HG03280 (cell line): ENCODE measurements around the gene MYLK.
"Not testable (repeated sequence)": the region's sequence is repeated elsewhere in the genome, so short reads cannot be mapped to it uniquely, and the experiment has no call there.

Experiments used
- ATAC-seq: cut with Tn5 transposase; IDR thresholded peaks from one replicate; pipeline ENCODE4 v1.9.1; 2021; ENCODE audit warnings: mild to moderate bottlenecking, moderate library complexity; ENCODE audit not compliant: unreplicated experiment

MYLK gene

DNA sequence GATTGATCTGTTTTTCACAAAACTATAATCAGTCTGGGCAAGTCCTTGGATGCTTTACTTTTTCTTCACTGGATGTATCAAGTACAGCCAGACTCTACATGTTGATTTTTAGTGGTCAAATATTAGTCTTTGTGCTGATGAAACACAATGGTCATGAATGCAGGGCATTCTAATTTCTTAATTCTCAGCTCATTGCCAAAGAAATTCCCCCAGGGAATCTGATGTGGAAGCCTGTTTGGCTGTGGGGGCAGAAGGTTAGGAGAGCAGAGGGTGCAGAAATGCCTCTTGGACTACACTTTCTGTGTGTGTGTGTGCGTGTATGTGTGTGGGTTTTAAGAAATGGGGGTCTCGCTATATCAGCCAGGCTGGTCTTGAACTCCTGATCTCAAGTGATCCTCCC, 250.6 kb downstream of the MYLK start:
- no peak for ATAC-seq

DNA sequence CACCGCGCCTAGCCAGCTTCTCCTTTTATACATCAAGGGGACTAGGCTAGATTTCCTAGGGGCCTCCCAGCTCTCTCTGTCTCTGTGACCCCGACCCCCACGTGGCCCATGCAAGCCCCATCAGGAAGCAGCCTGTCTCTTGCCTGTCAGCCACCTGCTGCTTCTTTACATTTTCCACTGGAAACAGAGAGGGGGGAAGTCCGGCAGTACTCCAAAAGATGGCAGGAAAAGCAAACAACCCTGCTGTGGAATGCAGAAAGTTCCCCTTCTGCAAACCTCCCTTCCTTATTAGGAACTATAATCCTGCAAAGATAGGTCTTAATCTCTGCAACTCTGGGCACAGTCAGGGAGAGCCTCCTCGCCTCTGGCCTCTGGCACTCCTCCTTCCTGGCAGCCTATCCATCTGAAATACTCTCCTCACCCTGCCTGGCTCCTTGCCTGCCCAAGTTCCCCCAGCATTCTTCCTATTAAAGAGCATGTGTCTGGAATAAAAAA, 251.9 kb downstream of the MYLK start:
- no peak for ATAC-seq

DNA sequence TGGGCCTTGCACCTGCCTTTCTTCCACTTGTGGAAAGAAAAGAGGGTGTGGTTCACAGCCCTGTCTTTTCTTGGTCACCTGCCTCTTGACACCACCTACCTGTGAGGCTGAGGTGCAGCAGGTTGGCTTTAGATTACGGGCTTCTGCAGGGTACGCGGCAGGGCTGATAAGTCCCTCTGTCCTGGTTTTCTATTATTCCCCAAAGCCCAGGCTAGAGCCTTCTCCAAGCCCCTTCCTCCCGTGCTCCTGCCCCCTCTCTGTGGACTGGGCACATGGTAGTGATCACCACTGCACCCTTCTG, 254.4 kb downstream of the MYLK start:
- ATAC-seq, result no peak

DNA sequence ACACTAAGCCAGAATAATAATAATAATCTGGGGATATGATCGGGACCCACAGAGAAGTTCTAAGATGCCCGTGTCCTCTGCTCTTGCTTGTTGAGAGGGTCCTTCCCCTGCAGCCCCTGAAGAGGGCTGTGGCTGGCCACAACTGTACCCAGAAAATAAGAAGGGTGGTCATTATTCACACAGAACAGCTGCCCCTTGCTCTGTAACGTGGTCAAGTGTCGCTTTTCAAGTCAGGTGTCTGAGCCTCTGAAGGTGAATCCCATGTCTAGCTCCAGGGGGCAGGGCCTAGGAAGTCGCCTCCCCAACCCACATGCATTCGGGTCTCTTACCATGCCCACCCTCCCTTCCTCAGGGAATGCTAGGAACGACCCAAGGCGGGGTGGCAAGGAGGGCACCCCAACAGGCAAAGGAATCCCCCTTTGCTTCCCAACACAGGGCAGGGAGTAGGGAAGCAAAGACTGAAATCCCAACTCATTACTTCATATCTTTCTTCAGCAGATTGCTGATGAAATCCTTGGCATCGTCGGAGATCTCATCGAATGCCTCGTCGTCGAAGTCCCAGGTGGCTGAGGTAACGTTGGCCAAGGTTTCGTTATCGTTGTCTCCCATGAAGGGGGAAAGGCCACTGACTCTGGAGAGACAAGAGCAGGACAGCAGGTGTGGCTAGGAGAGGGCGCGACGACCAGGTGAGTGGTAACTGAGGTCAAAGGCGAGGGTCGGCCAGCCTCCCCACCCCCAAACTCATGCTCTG, 255.0 kb downstream of the MYLK start:
- no peak for ATAC-seq

DNA sequence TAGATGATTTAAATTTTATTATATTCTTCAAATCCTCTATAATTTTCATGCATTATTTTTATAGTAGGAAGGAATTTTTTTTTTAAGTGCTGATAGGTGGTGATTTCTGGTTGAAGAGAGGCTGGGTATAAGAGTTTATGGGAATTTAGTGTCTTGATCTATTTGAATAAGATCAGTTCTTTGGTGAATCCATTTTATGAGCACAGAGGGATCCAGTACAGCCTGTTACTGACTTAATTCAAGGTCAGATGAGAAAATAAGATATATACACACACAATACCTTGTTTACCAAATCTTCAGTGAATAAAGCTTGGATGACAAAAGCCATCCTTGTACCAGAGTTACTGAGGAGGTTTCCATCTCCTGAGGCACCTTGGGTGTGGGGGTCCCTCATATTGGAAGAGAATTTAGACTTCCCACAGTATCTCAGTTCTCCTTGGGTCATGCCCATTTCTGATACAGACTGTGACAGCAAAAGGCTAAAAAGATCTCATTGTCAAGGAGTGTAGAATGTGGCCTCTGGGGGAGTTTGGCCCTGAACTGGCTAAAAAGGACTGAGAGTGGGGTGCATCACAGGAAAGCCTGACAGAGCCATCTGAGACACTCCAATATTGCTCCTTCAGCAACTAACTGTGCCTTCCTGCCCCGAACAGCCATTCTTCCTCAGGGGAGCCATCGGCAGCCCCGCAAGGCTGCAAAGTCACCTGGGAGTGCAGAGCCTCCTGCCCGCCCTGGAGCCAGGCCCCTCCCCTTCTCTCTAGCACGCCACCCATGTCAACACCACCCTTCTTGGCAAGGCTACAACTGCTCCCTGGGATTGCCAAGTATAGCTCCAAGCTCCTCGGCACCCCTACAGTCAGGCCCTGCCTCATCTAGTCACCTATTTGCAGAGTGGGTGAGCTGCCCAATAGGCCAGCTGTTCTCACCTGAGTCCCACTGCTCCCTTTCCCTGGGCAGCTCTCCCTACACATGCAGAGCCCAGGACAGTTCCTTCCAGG, 256.2 kb downstream of the MYLK start:
- no peak for ATAC-seq

DNA sequence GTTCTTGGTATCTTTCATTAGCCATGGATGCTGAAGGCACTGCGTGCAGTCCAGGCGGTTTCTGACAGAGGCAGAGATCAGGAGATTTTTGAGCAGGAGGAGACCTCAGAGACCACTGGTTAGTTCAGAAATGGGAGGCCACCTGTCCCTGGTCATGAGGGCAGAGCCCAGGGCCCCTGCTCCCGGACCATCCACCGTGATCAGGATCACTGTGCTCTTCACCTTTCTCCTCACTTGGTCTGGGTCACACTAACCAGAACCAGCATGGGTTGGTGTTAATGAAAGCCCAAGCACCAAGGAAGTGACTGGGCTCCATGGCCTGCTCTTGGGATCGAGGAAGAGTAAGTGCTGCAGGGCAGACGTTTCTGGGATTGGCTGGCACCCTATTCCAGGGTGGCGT, 257.3 kb downstream of the MYLK start:
- no peak for ATAC-seq

DNA sequence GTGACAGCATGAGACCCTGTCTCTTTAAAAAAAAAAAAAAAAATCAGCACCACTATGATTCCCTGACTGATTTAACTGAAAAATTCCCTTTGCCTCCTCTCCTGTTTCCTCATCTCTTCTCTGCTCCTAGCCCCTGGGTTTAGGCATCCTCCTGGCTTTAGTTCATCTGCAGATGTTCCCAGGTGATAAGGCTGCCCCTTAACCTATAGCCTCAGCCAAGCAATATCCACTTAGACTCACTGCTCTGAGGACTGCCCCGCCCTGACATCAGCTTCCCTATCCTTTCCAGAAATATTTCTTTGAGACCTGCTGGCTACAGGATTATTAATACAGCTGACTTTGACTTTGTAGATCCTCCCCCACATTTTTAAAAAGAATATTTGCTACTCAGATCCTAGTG, 259.8 kb downstream of the MYLK start:
- no peak for ATAC-seq

DNA sequence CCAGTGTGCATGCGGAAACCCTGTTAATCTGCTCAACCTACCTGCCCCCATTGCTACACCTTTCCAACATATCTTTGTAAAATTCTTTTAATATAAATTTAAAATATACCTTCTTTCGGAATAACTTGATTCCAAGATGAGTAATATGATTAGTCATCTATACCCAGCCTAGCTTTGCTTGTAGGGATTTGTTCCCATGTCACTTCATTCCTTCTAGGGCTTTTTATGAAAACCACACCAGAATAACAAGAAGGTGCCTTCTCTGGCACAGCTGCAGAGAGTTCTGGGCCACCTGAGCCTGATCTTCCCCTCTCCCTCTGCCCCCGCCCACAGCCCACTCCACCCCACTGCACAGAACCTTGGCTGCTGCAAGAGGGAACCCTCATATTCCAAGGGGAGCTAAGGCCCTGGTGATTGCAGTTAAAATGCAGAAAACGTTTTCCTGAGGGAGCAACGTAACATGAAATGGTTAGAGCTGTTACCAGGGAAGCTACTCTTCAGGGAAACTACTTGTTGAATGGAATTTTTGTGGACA, 260.7 kb downstream of the MYLK start:
- no peak for ATAC-seq

DNA sequence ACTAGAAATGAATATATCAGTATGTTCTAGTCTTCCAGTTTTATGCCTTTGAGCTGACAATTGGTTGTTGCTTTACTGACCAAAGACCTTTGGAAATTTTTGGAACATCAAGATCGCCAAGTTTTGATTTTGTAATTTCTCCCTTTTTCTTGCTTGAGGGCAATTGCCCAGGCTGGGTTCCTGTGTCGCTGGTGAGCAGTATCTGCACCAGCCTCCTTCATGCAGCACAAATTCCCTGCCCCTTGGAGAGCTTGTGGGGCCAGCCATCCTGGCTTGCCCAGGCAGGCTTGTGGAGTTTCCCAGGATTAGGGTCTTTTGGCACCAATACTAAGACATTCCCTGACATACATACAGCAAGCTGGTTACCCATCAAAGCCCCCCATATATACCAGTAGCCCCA, 261.4 kb downstream of the MYLK start:
- no peak for ATAC-seq

DNA sequence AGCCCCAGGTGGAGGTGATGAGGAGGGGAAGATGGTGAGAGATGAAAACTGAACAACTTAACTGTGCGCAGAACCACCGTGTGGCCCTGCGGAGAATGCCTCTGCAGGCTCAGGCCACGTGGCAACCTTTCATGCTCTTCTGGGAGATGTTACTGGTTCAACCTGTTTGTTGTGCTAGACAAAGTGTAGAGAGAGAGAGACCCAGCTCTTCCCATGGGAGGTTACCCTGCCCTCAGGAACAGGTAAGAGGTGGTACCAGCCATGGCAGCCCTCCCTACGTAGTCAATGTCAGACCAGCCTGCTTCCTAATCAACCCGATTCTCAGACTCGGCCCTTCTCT, 262.3 kb downstream of the MYLK start:
- no peak for ATAC-seq

DNA sequence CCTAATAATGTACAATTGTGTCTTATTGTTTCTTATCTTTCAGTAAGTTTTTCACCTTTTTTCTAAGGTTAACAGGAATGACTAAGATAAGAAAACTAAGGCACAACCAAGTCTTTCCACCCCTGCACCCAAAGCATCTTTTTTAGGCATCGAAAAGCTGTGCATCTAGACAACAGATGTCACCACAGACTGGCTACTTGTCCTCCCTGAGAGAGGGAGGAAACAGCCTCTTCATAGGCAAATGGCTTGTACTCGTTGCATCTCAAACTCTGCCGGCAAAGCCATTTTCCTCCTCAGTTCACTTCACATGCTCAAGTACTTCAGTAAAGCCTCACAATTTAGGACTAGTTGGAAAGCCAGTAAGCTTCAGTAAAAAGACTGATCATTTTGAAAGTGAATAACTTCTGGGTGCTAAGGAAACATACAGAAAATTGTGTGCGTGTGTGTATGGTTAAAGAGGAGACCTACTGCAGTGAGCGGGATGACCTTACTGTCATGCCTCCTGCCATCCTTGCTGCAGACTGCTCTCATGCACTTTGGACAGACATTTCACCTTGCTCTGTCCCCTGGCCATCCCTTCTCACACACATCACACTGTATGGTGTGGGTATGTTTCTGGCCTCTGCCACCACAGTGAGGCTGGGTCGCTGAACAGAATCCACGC, 262.8 kb downstream of the MYLK start:
- no peak for ATAC-seq

DNA sequence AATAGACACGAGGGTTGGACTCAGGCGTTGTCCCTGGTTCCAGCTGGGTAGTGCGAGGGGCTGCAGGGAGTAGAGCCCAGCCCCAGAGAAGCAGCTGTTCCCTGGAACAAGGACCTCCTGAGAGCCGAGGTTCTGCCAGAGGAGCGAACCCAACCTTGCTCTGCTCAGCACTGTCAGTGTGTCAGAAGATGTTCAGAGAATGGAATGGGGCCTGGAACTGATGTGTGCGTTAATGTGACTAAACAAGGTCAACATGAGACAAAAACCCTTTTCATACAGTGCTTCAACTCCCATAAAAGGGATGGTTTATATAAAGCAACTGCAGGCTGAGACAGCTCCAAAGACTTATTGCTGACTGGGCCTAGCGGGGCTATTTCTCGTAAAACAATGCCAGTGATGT, 263.8 kb downstream of the MYLK start:
- ATAC-seq, result no peak

DNA sequence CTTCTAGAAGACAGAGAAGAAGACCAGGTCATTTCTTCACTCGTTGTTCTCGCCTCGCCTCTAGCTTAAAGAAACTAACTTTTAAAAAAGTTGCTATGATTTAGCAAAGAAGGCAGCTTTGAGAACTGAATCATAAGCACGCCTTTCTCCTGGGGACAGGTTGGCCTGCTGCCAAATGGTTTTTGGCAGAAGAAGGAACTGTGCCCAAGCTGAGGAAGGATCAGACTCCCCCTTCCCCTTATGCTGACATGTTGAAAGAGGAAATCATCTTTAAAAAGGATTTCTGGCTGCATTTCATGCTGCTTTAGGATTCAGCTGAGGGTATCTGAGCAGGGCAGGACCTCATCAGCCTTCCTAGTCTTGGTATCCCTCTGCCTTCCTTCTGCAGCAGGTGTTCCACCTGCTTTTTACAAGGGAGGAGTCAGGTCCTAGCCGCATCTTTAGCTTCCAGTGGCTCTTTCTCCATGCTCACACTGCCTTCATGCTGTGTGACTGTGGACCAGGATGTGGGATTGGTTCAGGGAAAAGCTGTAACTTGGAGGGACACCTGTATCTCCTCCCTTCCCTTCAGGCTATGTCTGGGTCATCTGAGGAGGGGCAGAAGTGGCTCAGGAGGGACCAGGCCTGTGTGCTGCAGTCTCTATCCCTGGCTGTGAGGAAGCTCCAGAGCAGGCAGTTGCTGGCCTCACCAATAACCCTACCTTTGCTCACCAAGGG, 265.2 kb downstream of the MYLK start:
- no peak for ATAC-seq

DNA sequence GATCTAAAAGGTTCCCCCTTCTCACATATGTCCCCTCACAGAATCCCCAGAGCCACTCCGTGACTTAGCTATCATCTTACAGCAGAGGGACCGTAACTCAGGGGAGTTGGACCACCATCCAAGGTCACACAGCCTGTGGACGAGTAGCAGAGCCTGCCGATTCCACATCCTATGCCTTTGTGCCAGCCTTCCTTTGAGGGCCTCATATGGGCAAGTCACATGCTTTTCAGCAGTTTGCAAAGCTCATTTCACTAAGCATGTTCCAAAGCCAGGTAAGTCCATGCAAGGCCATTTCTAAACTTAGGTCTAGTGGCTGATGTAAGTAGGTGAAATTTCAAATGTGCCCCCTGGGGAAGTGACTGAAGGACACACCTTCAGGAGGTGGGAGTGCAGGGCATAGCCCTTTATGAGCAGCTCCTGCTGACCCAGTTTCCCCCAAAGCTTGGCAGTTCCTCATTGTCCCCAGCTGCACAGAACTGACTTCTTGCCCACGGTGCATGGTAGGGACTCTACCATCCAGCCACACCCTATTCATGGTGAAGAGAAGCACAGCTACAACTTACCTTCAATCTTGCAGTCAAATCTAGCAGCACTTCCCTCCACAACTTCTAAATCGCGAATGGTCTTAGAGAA, 265.9 kb downstream of the MYLK start:
- ATAC-seq, result no peak

DNA sequence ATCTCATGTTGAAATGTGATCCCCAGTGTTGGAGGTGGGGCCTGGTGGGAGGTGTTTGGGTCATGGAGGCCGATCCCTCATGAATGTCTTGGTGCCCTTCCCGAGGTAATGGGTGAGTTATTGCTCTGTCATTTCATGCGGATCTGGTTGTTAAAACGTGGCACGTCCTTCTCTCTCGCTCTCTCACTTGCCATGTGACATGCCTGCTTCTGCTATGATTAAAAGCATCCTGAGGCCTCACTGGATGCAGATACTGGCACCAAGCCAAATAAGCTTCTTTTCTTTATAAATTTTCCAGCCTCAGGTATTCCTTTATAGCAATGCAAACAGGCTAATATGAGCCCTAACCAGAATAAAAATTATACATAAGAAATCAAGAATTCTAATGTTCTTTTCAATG, 267.5 kb downstream of the MYLK start:
- no peak for ATAC-seq

DNA sequence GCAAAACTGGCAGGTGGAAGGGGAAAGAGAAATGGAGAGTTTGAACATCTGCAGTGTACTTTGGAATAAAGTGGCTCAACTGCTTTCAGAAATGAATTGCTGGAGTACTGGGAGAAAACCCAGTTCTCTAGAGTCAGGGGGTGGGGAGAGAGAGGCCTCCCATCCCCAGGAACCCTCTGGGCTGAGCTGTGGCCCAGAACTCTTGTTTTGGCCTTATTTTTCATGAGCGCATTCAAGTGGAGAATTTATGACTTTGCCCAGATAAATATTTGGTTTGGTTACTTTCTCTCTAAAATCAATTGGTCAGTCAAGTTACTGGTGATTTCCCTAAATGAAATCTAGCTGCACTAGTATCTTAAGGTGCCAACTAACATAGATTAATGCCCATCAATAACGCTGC, 270.6 kb downstream of the MYLK start:
- no peak for ATAC-seq

DNA sequence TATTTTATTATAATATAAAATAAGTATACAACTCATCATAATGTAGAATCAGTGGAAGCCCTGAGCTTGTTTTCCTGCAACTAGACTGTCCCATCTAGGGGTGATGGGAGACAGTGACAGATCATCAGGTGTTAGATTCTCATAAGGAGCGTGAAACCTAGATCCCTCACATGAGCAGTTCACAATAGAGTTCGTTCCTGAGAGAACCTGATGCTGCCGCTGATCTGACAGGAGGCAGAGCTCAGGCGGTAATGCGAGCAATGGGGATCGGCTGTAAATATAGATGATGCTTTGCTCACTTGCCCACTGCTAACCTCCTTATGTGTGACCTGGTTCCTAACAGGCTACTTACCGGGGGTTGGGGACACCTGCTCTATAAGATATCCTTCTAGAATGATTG, 272.5 kb downstream of the MYLK start:
- not testable (repeated sequence) for ATAC-seq

DNA sequence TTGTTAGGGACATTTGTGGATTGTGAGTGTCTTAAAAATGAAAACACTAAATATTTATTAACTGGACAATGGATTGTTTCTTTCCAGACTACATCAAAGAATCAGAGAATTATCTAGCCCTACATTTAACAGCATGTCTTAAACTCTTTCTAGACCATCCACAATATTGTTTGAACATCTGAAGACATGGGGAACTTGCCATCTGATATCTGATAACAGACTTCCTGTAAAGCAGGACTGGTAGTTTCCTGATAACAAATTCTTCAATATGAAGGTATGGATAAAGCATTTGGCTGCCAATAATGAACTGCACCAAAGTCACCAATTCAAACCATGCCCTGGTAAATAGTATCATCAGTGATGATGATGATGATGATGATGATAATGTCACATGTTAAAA, 273.1 kb downstream of the MYLK start:
- no peak for ATAC-seq

DNA sequence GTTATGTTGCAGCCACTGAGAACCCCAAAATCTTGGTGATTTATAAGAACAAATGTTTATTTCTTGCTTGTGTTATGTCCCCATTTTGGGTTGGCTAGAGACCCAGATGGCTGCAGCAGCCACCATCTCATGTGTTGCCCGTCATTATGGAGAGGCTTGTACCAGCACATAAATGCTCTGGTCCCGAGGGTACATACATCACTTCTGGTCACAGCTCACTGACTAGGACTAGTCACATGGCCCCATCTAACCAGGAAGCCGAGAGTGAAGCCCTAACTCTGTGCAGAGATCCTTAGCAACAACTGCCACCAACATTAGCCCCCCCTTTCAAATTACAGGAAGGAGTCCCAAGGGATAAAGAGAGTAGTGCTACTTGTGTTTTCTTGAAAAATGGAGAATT, 273.8 kb downstream of the MYLK start:
- no peak for ATAC-seq

DNA sequence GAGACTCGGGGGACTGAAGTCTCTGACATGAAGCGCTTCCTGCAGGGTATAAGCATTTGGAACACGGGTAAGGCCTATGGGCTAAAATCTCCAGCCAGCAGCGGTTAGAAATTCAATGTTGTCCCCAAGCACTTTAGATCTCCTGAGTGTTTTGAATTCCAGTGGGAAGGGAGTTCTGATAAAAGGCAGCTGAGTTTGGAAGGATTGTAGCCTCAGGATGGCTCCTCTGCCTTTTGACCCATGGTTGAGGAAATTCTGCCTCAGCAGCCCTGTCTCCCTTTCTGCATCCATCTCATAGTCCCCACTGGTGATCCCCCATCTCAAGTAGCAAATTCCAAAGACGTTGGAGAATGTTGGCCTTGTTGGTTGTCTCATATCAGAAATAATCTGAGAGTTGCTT, 275.1 kb downstream of the MYLK start:
- no peak for ATAC-seq
